ENCODE results near the gene TRPM3.

The TRPM3 gene

GRCh38 chr9:70517926-70518610, 603.4 kb downstream of the TRPM3 start:
- no peak for DNase-seq (ENCODE audit: low spot score)

GRCh38 chr9:70514273-70514672, 607.1 kb downstream of the TRPM3 start:
- DNase-seq (ENCODE audit: low spot score), result no peak

GRCh38 chr9:70511858-70512257, 609.6 kb downstream of the TRPM3 start:
- DNase-seq (ENCODE audit: low spot score), result no peak

GRCh38 chr9:70510157-70510770, 611.2 kb downstream of the TRPM3 start:
- no peak for DNase-seq (ENCODE audit: low spot score)

GRCh38 chr9:70506159-70506558, 615.3 kb downstream of the TRPM3 start:
- DNase-seq (ENCODE audit: low spot score), result no peak

- no peak for DNase-seq (ENCODE audit: low spot score)
Observed at GRCh38 chr9:70504834-70505233, 616.6 kb downstream of the TRPM3 start.

- DNase-seq (ENCODE audit: low spot score), result no peak
Observed at GRCh38 chr9:70502690-70503089, 618.7 kb downstream of the TRPM3 start.

GRCh38 chr9:70500793-70501192, 620.6 kb downstream of the TRPM3 start:
- DNase-seq (ENCODE audit: low spot score), result no peak

- no peak for DNase-seq (ENCODE audit: low spot score)
Observed at GRCh38 chr9:70499621-70500020, 621.8 kb downstream of the TRPM3 start.

GRCh38 chr9:70498866-70499265, 622.6 kb downstream of the TRPM3 start:
- DNase-seq (ENCODE audit: low spot score), result no peak

GRCh38 chr9:70496244-70496643, 625.2 kb downstream of the TRPM3 start:
- no peak for DNase-seq (ENCODE audit: low spot score)

GRCh38 chr9:70495514-70495913, 625.9 kb downstream of the TRPM3 start:
- no peak for DNase-seq (ENCODE audit: low spot score)

GRCh38 chr9:70494221-70494620, 627.2 kb downstream of the TRPM3 start:
- no peak for DNase-seq (ENCODE audit: low spot score)

- DNase-seq (ENCODE audit: low spot score), result no peak
Observed at GRCh38 chr9:70493029-70493428, 628.4 kb downstream of the TRPM3 start.

- DNase-seq (ENCODE audit: low spot score), result no peak
Observed at GRCh38 chr9:70492319-70492777, 629.1 kb downstream of the TRPM3 start.

GRCh38 chr9:70491426-70492318, 629.7 kb downstream of the TRPM3 start:
- no peak for DNase-seq (ENCODE audit: low spot score)

GRCh38 chr9:70490478-70490877, 630.9 kb downstream of the TRPM3 start:
- DNase-seq (ENCODE audit: low spot score), result no peak

- DNase-seq (ENCODE audit: low spot score), result no peak
Observed at GRCh38 chr9:70488793-70489105, 632.7 kb downstream of the TRPM3 start.

GRCh38 chr9:70488098-70488792, 633.2 kb downstream of the TRPM3 start:
- no peak for DNase-seq (ENCODE audit: low spot score)

- no peak for DNase-seq (ENCODE audit: low spot score)
Observed at GRCh38 chr9:70486127-70486526, 635.3 kb downstream of the TRPM3 start.

- DNase-seq (ENCODE audit: low spot score), result no peak
Observed at GRCh38 chr9:70485273-70485858, 636.1 kb downstream of the TRPM3 start.
